GM19351 (cell line): ENCODE data around the gene TDRD6.
"Not testable (repeated sequence)": the region's sequence is repeated elsewhere in the genome, so short reads cannot be mapped to it uniquely, and the experiment has no call there.

ENCODE experiments used
- ATAC-seq: cut with Tn5 transposase; IDR thresholded peaks from one replicate; pipeline ENCODE4 v1.9.1; 2021; ENCODE audit warnings: mild to moderate bottlenecking, moderate library complexity; ENCODE audit not compliant: unreplicated experiment

Gene TDRD6

DNA sequence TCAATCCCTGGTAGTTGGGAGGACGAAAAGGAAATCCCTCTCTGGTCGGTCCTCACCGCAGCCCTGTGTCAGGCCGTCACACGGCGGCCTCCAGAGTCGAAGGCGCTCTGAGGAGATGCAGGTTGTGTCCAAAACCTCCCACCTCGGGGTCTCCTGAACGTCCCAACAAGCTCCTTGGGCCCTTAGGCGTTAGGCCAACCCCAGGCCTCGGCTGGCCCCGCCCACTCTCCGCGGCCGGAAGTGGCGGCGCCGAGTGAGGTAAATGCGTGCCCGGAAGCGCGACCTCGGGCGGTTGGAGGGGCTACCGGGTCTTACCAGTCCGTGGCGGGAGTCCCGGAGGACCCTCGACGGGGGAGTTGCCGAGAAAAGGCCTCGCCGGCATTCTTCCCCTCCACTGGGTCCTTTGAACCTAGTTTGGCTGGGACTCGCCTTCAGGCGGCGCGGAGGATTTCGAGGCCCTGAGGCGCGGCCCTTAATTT, at the start of gene TDRD6:
Gene TDRD6, plus strand, starts transcription at position 267 of the 479 bp plus-strand sequence. CDS start 244 bp downstream, outside the sequence.
- ATAC-seq = no peak

- ATAC-seq = no peak
These were observed 49.8 kb upstream of the TDRD6 start for GRCh38 chr6:46637933-46638332.

DNA sequence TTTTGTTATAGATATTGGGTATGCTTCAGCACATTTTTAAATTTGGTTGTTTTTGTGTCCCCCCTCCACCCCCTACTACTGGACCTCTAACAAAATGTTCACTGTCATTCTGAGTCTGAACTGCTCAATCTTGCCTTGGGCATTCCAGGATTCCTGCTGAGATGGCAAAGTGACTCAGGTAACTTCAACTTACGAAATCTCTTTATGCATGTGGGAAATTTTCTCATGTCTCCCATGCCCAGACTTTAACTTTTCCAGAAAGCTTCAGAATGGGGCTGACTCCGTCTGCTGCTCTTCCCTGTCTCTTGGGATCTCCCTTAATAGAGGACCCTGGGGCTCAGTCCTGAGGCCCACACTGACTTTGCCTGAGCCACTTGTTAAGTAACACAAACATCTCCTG, 49.0 kb upstream of the TDRD6 start:
- ATAC-seq = no peak

DNA sequence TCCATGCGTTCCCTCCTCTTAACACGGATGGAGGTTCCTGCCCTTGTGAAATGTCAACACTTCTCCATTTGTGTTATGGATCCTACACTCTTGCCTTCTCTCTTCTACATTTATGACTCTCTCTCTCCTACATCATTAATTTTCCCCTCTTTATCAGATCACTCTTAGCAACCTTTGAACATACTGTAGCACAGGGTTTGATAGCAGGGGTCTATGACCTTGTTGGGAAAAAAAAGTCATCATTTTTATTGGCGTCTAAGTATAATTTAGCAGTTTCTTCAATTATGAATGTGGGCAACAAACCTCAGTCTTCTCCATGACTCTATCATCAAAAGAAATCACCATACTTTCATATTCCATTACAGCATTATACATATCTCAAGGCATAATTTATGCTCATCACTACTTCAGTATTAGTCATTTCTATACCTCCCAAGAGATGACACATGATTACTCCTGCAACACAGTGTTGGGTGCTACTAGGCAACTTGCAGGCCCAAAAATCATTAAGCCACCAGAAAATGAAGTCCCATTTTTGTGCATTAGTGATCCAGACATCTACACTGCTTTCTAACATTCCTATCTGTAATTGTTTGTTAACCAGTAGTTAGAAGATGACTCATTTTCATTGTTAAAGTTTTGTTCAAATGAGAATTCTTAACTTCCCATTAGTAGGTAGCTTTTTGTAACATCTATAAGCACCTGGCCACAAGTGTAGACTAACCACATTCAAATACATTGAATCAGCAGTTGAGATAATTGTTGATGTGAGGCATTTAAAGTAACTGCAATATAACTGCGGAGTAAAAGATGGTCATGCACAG, 44.5 kb upstream of the TDRD6 start:
- no peak for ATAC-seq

- no peak for ATAC-seq
These were observed 42.4 kb upstream of the TDRD6 start for GRCh38 chr6:46645265-46645664.

GRCh38 chr6:46648108-46648507, 39.6 kb upstream of the TDRD6 start:
- not testable (repeated sequence) for ATAC-seq

DNA sequence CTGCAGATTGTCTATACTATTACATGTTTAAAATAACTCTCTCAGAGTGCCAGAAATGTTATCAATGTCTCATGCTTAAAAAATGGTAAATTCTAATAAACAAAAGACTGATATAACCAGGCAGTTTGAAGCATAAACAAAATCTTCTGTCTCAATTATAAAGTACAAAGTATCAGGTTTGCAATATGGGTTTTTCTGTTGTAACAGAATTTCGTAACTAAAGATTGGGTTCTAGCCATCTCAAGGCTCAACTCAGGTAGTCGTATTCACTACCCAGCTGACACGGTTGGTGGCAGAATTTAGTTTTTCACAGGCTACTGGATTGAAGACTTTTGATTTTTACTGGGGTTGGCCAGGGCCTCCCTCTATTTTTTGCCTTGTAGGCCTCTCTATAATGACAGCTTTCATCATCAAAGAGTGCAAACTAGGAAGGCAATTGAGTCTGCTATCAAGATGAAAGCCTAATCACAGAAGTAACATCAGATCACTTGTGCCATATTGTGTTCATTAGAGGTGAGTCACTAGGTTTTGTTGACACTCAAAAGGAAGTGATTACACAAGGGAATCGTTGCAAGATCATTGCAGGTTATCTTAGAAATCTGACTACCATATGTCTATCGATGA, 38.7 kb upstream of the TDRD6 start:
- ATAC-seq = no peak

DNA sequence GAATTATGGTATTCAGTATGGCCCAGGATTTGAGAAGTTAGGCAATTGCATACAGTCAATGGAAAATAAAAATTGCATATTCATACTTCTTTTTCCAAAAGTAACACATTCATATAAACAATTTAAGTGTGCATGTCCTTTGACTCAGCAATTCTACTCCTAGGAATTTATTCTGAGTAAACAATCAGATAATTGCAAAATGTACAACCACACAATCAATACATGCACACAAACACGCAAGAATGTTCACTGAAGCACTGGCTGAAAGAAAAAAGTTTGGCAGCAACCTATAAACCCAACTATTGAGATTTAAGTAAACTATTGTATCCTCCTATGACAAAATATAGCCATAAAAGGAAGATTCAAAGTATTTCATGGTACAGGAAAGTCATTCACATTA, 36.7 kb upstream of the TDRD6 start:
- no peak for ATAC-seq

- no peak for ATAC-seq
These were observed 35.9 kb upstream of the TDRD6 start for GRCh38 chr6:46651816-46652215.

- ATAC-seq = no peak
These were observed 35.5 kb upstream of the TDRD6 start for GRCh38 chr6:46652232-46652602.

- peak; percentile 100 for ATAC-seq
These were observed 34.9 kb upstream of the TDRD6 start, which contains the start of the genes CYP39A1 and SLC25A27 for GRCh38 chr6:46652603-46653438. Gene CYP39A1, minus strand, starts transcription at chr6:46652818. Its CDS starts 236 bp downstream, at chr6:46652582. Gene SLC25A27, plus strand, starts transcription at chr6:46652975. Its CDS starts 218 bp downstream, at chr6:46653193.

DNA sequence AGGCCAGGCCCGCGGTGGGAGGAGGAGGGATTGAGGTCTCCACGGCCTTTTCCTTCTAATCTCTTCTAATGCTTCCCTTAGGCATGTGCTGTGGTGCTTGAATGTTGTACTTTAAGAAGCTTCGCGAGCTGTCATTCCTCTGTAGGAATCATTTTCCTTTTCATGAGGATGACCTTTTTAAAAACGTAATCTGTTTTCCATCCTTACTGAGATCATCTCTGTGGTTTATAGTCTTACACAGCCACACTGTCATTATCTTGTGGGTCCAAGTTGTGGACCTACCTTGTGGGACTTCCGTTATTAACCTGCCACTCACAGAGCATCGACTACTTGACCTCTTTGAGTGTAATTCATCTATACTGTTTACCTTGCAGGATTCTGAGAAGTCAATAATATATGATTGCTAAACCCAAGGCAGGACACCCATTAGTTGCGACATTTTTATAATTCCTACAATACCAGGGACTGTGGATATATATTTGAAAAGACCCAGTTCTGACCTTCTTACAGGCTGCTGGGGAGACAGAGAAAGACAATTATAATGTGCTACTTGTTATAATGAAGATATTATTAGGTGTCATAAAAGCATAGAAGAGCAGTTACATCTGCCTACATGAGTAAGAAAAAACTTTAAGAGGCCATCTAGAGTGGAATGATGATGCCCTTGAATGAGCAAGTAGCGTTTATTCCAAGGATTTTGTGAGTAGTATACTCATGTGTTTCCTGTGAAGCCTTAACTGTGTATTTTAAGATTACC, 34.1 kb upstream of the TDRD6 start:
- ATAC-seq = no peak

DNA sequence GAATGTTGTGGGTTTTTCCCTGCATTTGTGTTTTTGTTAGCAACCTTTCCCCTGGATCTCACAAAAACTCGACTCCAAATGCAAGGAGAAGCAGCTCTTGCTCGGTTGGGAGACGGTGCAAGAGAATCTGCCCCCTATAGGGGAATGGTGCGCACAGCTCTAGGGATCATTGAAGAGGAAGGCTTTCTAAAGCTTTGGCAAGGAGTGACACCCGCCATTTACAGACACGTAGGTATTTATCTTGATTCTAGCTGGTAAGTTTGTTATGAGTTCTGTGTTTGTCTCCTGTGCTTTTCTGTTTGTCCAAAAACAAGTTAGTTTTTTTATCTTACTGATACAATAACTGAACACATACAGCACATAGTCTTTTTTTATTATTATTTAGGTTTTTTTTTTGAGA, 31.9 kb upstream of the TDRD6 start:
- no peak for ATAC-seq

- ATAC-seq = no peak
These were observed 30.0 kb upstream of the TDRD6 start for GRCh38 chr6:46657642-46658041.

GRCh38 chr6:46661483-46661882, 26.2 kb upstream of the TDRD6 start:
- no peak for ATAC-seq

DNA sequence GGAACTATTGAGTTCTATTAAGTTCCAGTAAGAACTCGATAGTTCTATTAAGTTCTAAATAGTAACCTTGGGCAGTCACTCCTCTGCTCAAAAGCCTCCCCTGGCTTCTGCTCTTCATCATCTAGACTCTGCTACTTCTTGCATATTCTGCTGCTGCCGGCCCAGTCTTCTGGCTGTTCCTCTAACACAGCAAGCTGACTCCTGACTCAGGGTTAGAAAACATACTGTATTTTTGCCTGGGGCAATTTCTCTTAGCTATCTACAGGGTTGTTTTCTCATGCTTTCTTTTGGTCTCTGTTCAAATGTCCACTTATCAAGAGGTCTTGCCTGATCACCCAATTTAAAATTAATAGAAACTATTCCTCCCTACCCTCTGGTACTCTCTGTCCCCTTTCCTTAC, 20.3 kb upstream of the TDRD6 start:
- no peak for ATAC-seq

DNA sequence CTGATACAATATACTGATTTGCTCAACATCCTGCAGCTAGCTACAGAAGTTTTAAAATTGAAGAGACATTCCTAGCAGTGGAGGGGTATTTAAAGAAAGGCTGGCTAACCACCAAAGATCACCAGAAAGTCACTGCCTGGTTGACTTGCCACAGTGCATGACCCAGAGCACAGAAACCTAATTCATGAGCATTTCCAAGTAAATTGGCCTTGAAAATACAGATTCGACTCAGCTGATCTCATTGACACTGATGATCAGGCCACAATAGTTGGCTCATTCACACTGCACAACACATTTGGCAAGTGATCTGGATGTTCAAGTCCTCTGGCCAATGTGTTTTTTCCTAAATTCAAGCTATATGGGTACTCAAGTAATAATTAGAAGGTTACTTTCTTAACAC, 13.3 kb upstream of the TDRD6 start:
- ATAC-seq = no peak

- no peak for ATAC-seq
These were observed 10.9 kb upstream of the TDRD6 start for GRCh38 chr6:46676604-46677313.

GRCh38 chr6:46677314-46677654, 10.4 kb upstream of the TDRD6 start:
- ATAC-seq = peak; percentile 50

- ATAC-seq = no peak
These were observed 2.9 kb upstream of the TDRD6 start for GRCh38 chr6:46684771-46685170.
